Liver (tissue), 3 donors: Measurements from ENCODE around the gene BFAR.

Source experiments
- EGR1 ChIP-seq, 2 donors: IDR thresholded peaks; 2 replicates each; pipeline ENCODE4 v1.6.1; 2016 to 2018; ENCODE audit warnings: antibody characterized with exemption in 2 of 2, low read depth in 2 of 2
- FOXA1 ChIP-seq: IDR thresholded peaks from 2 replicates; pipeline ENCODE4 v1.6.1; 2016; ENCODE audit warnings: antibody characterized with exemption
- GABPA ChIP-seq, 2 donors: IDR thresholded peaks in 1 of 2; conservative IDR thresholded peaks in 1 of 2; 2 replicates each; pipeline ENCODE4 v1.6.1; 2016; ENCODE audit warnings: antibody characterized with exemption in 2 of 2, mild to moderate bottlenecking in 1 of 2, moderate library complexity in 1 of 2
- HNF4G ChIP-seq: IDR thresholded peaks from 2 replicates; pipeline ENCODE4 v1.6.1; 2016; ENCODE audit warnings: antibody characterized with exemption
- NR2F2 ChIP-seq: IDR thresholded peaks from 2 replicates; pipeline ENCODE4 v1.6.1; 2016; ENCODE audit warnings: antibody characterized with exemption
- REST ChIP-seq: IDR thresholded peaks from 2 replicates; pipeline ENCODE4 v1.6.1; 2016; ENCODE audit warnings: antibody characterized with exemption, mild to moderate bottlenecking
- RXRA ChIP-seq, 2 donors: IDR thresholded peaks; 2 replicates each; pipeline ENCODE4 v1.6.1; 2017 to 2018; ENCODE audit warnings: antibody characterized with exemption in 2 of 2, mild to moderate bottlenecking in 1 of 2
- SP1 ChIP-seq: IDR thresholded peaks from 2 replicates; pipeline ENCODE4 v1.6.1; 2018; ENCODE audit warnings: antibody characterized with exemption, mild to moderate bottlenecking
- YY1 ChIP-seq: IDR thresholded peaks from 2 replicates; pipeline ENCODE4 v1.6.1; 2016; ENCODE audit warnings: antibody characterized with exemption, mild to moderate bottlenecking
- ZBTB33 ChIP-seq: IDR thresholded peaks from 2 replicates; pipeline ENCODE4 v1.6.1; 2016; ENCODE audit warnings: antibody characterized with exemption
- TF ChIP-seq, protein P1 (sequence below): fragments of 150-350 bp; IDR thresholded peaks from 2 replicates; pipeline ENCODE4 v1.5.1; 2017; ENCODE audit warnings: improper control_type of control experiment, low read depth, low read length; ENCODE audit not compliant: missing input control
- TF ChIP-seq, protein P2 (sequence below): IDR thresholded peaks from 2 replicates; pipeline ENCODE4 v1.6.1; 2016; ENCODE audit warnings: antibody characterized with exemption
- TF ChIP-seq, protein P3 (sequence below): IDR thresholded peaks from 2 replicates; pipeline ENCODE4 v1.6.1; 2016; ENCODE audit warnings: antibody characterized with exemption
- donor health status: healthy.
- donor health status: healthy.

DNA sequence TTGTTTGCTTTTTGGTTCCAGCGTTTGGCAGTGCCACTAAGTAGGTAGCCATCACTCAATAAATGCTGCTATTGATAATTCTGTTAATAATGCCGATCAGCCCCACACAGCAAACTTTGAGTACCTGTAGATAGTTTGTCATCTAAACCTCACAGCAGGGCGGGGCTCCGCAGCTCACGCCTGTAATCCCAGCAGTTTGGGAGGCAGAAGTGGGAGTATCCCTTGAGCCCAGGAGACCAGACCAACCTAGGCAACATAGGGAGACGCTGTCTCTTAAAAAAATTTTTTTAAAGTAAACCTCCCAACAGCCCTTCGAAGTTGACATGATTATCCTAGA lies 1.6 kb downstream of the BFAR start:
- no peak for TF ChIP-seq RXRA (IDR thresholded peaks at IDR 0.05)
- TF ChIP-seq, protein P1, sequence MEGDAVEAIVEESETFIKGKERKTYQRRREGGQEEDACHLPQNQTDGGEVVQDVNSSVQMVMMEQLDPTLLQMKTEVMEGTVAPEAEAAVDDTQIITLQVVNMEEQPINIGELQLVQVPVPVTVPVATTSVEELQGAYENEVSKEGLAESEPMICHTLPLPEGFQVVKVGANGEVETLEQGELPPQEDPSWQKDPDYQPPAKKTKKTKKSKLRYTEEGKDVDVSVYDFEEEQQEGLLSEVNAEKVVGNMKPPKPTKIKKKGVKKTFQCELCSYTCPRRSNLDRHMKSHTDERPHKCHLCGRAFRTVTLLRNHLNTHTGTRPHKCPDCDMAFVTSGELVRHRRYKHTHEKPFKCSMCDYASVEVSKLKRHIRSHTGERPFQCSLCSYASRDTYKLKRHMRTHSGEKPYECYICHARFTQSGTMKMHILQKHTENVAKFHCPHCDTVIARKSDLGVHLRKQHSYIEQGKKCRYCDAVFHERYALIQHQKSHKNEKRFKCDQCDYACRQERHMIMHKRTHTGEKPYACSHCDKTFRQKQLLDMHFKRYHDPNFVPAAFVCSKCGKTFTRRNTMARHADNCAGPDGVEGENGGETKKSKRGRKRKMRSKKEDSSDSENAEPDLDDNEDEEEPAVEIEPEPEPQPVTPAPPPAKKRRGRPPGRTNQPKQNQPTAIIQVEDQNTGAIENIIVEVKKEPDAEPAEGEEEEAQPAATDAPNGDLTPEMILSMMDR = no peak
- TF ChIP-seq SP1 = no peak
- no peak for TF ChIP-seq REST
- TF ChIP-seq YY1 = no peak
- no peak for TF ChIP-seq HNF4G
- no peak for TF ChIP-seq EGR1 (IDR thresholded peaks at IDR 0.05; ENCODE audit: low read depth in 2 of 2)
- no peak for TF ChIP-seq FOXA1
- TF ChIP-seq GABPA (IDR thresholded peaks at IDR 0.05 in 1 of 2, conservative IDR thresholded peaks at IDR 0.05 in 1 of 2) = no peak
- TF ChIP-seq, protein P2, sequence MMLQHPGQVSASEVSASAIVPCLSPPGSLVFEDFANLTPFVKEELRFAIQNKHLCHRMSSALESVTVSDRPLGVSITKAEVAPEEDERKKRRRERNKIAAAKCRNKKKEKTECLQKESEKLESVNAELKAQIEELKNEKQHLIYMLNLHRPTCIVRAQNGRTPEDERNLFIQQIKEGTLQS = no peak
- no peak for TF ChIP-seq ZBTB33
- TF ChIP-seq, protein P3, sequence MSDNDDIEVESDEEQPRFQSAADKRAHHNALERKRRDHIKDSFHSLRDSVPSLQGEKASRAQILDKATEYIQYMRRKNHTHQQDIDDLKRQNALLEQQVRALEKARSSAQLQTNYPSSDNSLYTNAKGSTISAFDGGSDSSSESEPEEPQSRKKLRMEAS = peak; percentile 16
- TF ChIP-seq NR2F2 = no peak
